SK-N-MC (cell line): ENCODE results near the gene SEMA4F.

ENCODE experiments used
- FOXP2 ChIP-seq: optimal IDR thresholded peaks from 2 replicates; pipeline ENCODE3; 2011; ENCODE audit warnings: mild to moderate bottlenecking, moderate library complexity; ENCODE audit not compliant: insufficient read depth; ENCODE audit errors: extremely low read length, control extremely low read depth
- POLR2AphosphoS5 ChIP-seq: IDR thresholded peaks from 2 replicates; pipeline ENCODE4 v1.6.1; 2012; ENCODE audit warnings: mild to moderate bottlenecking, low read depth, low read length, borderline replicate concordance

DNA sequence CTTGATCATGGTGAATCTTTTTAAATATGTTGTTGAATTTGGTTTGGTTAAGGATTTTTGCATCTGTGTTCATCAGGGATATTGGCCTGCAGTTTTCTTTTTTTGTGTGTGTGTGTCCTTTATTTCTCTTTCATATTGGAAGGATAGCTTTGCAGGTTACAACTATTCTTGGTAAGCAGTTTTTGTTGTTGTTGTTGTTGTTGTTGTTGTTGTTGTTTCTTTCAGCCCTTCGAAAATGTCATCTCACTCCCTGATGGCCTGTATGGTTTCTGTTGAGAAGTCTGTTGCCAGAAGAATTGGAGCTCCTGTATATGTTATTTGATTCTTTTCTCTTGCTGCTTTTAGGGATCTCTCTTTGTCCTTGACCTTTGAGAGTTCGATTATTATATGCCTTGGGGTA, 74.8 kb downstream of the SEMA4F start:
- TF ChIP-seq POLR2AphosphoS5 (no peak), FOXP2 (no peak)
